ENCODE results near the gene KIRREL3. TPM values are rescaled to one million over a fixed set of nuclear protein-coding genes. Genes with fewer than 3 reads are reported as not detected.
"Not testable (repeated sequence)": the region's sequence is repeated elsewhere in the genome, so short reads cannot be mapped to it uniquely, and the experiment has no call there.

Gene KIRREL3
- total RNA-seq, 1 experiment from 2014 or later, result not detected

GRCh38 chr11:126952533-126952932 lies 48.0 kb downstream of the KIRREL3 start:
- not testable (repeated sequence) for DNase-seq (ENCODE audit: low spot score)

GRCh38 chr11:126951465-126951864 lies 49.1 kb downstream of the KIRREL3 start:
- DNase-seq (ENCODE audit: low spot score), result no peak

- DNase-seq (ENCODE audit: low spot score), result peak; percentile 65
Observed at GRCh38 chr11:126949066-126949891, 51.3 kb downstream of the KIRREL3 start.

GRCh38 chr11:126948563-126948962 lies 52.0 kb downstream of the KIRREL3 start:
- DNase-seq (ENCODE audit: low spot score), result no peak

- no peak for DNase-seq (ENCODE audit: low spot score)
Observed at GRCh38 chr11:126945319-126945718, 55.3 kb downstream of the KIRREL3 start.

GRCh38 chr11:126943316-126943715 lies 57.3 kb downstream of the KIRREL3 start:
- DNase-seq (ENCODE audit: low spot score), result no peak

- DNase-seq (ENCODE audit: low spot score), result no peak
Observed at GRCh38 chr11:126942146-126942545, 58.4 kb downstream of the KIRREL3 start.

GRCh38 chr11:126939552-126939951 lies 61.0 kb downstream of the KIRREL3 start:
- DNase-seq (ENCODE audit: low spot score), result no peak

- no peak for DNase-seq (ENCODE audit: low spot score)
Observed at GRCh38 chr11:126938718-126939117, 61.9 kb downstream of the KIRREL3 start.

- no peak for DNase-seq (ENCODE audit: low spot score)
Observed at GRCh38 chr11:126930091-126930841, 70.3 kb downstream of the KIRREL3 start.

- no peak for DNase-seq (ENCODE audit: low spot score)
Observed at GRCh38 chr11:126929179-126930061, 71.2 kb downstream of the KIRREL3 start.

GRCh38 chr11:126927623-126928022 lies 72.9 kb downstream of the KIRREL3 start:
- DNase-seq (ENCODE audit: low spot score), result no peak

- DNase-seq (ENCODE audit: low spot score), result peak; percentile 41
Observed at GRCh38 chr11:126926376-126926791, 74.2 kb downstream of the KIRREL3 start.

GRCh38 chr11:126925321-126926093 lies 75.1 kb downstream of the KIRREL3 start:
- DNase-seq (ENCODE audit: low spot score), result no peak

- no peak for DNase-seq (ENCODE audit: low spot score)
Observed at GRCh38 chr11:126924376-126925040, 76.1 kb downstream of the KIRREL3 start.

- no peak for DNase-seq (ENCODE audit: low spot score)
Observed at GRCh38 chr11:126920833-126921232, 79.7 kb downstream of the KIRREL3 start.

GRCh38 chr11:126919147-126919823 lies 81.3 kb downstream of the KIRREL3 start:
- no peak for DNase-seq (ENCODE audit: low spot score)

- DNase-seq (ENCODE audit: low spot score), result peak; percentile 16
Observed at GRCh38 chr11:126918556-126918955, 82.0 kb downstream of the KIRREL3 start.

GRCh38 chr11:126917531-126918204 lies 82.9 kb downstream of the KIRREL3 start:
- peak; percentile 92 for DNase-seq (ENCODE audit: low spot score)
